BLaER1 treated with 17β-estradiol and CSF1 and Interleukin-3, amounts not matched to agents 10 nM and 100 nM (cell line): ENCODE results near the gene RNF113A.
"Not testable (repeated sequence)": the region's sequence is repeated elsewhere in the genome, so short reads cannot be mapped to it uniquely, and the experiment has no call there.

Source experiments
- H3K27ac ChIP-seq, 11 experiments: shearing (Covaris generic); formaldehyde crosslinking; 2 replicates each; pipeline ENCODE4 v1.8.1; 2022
- H3K27me3 ChIP-seq, 11 experiments: shearing (Covaris generic); formaldehyde crosslinking; 2 replicates each; pipeline ENCODE4 v1.8.1; 2022
- H3K36me3 ChIP-seq, 11 experiments: shearing (Covaris generic); formaldehyde crosslinking; 2 replicates each; pipeline ENCODE4 v1.8.1; 2022
- H3K4me1 ChIP-seq, 10 experiments: shearing (Covaris generic); formaldehyde crosslinking; 2 replicates each; pipeline ENCODE4 v1.8.1; 2022
- H3K4me2 ChIP-seq, 11 experiments: shearing (Covaris generic); formaldehyde crosslinking; 2 replicates each; pipeline ENCODE4 v1.8.1; 2022
- H3K4me3 ChIP-seq, 10 experiments: shearing (Covaris generic); formaldehyde crosslinking; 2 replicates each; pipeline ENCODE4 v1.8.1; 2022
- H3K9ac ChIP-seq, 11 experiments: shearing (Covaris generic); formaldehyde crosslinking; 2 replicates each; pipeline ENCODE4 v1.8.1; 2022
- H3K9me3 ChIP-seq, 11 experiments: shearing (Covaris generic); formaldehyde crosslinking; replicated peaks in 1 of 11; 2 replicates each; pipeline ENCODE4 v1.8.1; 2022
- H4K20me1 ChIP-seq, 11 experiments: shearing (Covaris generic); formaldehyde crosslinking; 2 replicates each; pipeline ENCODE4 v1.8.1; 2022
- Cebpa-rat ChIP-seq, 11 experiments: shearing (Covaris generic); IDR thresholded peaks; 2 replicates each; pipeline ENCODE4 v1.8.1; 2022

Gene RNF113A

DNA sequence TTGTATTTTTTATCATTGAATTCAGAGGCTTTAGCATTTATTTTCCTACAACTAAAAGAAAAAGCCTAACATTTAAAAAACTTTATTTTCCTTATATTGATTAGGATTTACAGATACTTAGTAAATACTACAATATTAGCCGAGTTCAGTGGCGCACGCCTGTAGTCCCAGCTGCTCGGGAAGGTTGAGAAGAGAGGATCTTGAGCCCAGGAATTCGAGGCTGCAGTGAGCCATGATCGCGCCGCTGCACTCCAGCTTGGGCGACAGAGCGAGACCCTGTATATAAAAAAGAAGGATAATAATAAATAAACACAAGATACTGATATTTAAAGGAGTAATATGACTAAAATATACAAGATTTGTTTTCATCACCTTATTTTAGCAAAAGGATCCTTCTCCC is 18.1 kb downstream of the RNF113A start:
- Histone ChIP-seq H3K27ac (peak overlapping the region in 9 of 11 experiments; percentile 8 to 88 (median 48); a peak in 14 of 22 replicates), H3K4me2 (peak overlapping the region; percentile 55 to 76 (median 71)), H3K27me3 (no peaks in the 10 kb centered on the region), H3K4me1 (peaks cover 0 to 12% (median 8%) of the 10 kb centered on the region in 10 experiments; a peak in 9 of 20 replicates), H3K9ac (peak overlapping the region; percentile 57 to 90 (median 87); a peak in 21 of 22 replicates), H3K36me3 (peaks cover 4 to 26% (median 13%) of the 10 kb centered on the region in 11 experiments; a peak in 18 of 22 replicates), H4K20me1 (no peaks in the 10 kb centered on the region; a peak in 1 of 22 replicates), H3K4me3 (peak overlapping the region; percentile 65 to 83 (median 74)), H3K9me3 (peaks cover 0 to 6% (median 0%) of the 10 kb centered on the region in 11 experiments; a peak in 2 of 22 replicates)
- TF ChIP-seq Cebpa-rat (IDR thresholded peaks at IDR 0.05) = no peak

DNA sequence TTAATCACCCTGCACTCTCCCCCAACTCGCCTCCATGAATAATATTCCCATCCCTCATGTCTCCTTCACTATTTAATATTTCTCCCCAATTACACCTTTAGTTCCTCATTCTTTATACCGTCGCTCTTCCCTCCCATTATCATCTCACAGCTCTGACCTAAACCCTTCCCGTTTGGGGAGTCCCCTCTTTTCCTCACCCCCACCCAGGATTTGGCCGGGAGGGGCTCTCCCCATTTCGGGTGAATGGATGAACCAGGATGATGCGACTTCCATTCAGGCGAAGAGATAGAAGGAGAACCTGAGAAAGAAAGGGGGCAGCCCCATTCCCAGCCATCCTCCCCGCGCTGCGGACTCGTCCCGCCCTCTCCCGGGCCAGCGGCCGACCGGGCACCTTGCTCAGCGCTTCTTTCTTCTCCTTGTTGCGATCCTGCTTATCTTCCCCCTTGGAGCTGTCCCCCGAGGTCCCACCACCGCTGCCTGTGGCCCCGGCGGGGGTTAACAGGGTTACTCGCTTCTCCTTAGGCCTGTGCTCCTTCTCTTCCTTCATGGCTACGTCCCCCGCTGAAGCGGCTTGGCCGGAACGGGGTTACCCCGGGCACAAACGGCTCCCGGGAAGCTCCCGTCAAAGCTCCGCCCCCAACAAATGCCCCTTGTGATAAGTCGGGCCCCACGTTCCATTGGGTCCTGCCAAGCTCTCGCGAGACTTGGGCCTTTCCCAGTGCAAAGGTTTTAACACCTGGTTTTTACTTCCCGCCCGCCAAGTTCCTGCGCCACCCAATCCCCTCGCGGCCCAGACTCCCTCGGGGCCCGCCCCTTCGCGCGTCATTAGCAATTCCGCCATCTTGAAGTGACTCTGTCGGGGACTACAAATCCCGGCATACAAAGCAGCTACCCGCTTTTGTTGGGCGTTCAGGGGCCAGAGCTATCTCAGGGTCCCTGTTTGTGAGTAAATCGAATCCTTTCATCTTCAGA is 18.9 kb downstream of the RNF113A start, which contains the start of gene UPF3B:
Gene UPF3B, minus strand, starts transcription at position 582 of the 972 bp plus-strand sequence. Its CDS starts 35 bp downstream, at position 547.
- H3K4me1 ChIP-seq = peaks cover 0 to 12% (median 8%) of the 10 kb centered on the region in 10 experiments; a peak in 9 of 20 replicates
- no peaks in the 10 kb centered on the region for H3K27me3 ChIP-seq
- peaks cover 0 to 6% (median 0%) of the 10 kb centered on the region in 11 experiments; a peak in 2 of 22 replicates for H3K9me3 ChIP-seq
- no peak for TF ChIP-seq Cebpa-rat (IDR thresholded peaks at IDR 0.05)
- H4K20me1 ChIP-seq = no peaks in the 10 kb centered on the region; a peak in 1 of 22 replicates
- peak within 1 kb of the TSS; percentile 80 to 90 (median 87) for H3K9ac ChIP-seq
- peak within 1 kb of the TSS; percentile 65 to 83 (median 74) for H3K4me3 ChIP-seq
- peak within 1 kb of the TSS; percentile 60 to 88 (median 82) for H3K27ac ChIP-seq
- peak within 1 kb of the TSS; percentile 68 to 83 (median 73) for H3K4me2 ChIP-seq
- peaks cover 4 to 32% (median 20%) of the 10 kb centered on the region in 11 experiments; a peak in 19 of 22 replicates for H3K36me3 ChIP-seq

DNA sequence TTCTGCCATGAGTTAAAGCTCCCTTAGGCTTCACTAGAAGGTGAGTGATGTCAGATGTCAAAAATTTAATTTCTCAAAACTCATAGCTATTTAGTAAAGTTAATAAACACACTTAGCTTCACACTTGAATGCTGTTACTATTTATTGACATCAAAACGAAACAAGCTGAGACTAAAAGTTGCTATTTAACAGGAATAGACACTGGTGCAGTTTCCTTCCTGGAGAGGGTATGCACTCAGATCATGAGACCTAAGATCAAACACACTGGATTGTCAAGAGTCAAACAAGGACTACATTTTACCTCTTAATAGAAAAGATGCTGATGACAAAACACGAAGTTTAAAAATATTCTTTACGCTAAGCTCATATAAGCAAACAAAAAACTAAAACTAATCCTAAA is 37.6 kb downstream of the RNF113A start:
- Histone ChIP-seq H3K9ac (peak overlapping the region in 4 of 11 experiments; percentile 14 to 41 (median 22); a peak in 3 of 22 replicates), H3K27ac (peak overlapping the region in 1 of 11 experiments; percentile 5; a peak in 1 of 22 replicates), H3K27me3 (no peaks in the 10 kb centered on the region), H3K9me3 (no peaks in the 10 kb centered on the region), H3K4me1 (peaks cover 9 to 37% (median 28%) of the 10 kb centered on the region in 10 experiments; a peak in 18 of 20 replicates), H3K4me3 (no peak overlapping the region; a peak in 2 of 20 replicates), H3K4me2 (peak overlapping the region; percentile 2 to 71 (median 49); a peak in 17 of 22 replicates), H4K20me1 (no peaks in the 10 kb centered on the region; a peak in 1 of 22 replicates), H3K36me3 (peaks cover 48 to 92% (median 82%) of the 10 kb centered on the region in 11 experiments)
- no peak for TF ChIP-seq Cebpa-rat (IDR thresholded peaks at IDR 0.05)

DNA sequence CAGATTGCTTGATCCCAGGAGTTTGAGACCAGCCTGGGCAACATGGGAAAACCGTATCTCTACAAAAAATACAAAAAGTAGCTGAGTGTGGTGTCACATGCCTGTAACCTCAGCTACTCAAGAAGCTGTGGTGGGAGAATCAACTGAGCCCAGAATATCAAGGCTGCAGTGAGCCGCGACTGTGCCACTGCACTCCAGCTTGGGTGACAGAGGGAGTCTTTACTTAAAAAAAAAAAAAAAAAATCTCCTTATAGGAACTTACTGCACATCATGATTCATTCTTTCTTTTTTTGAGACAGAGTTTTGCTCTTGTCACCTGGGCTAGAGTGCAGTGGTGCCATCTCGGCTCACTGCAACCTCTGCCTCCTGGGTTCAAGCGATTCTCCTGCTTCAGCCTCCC is 43.1 kb downstream of the RNF113A start:
- Histone ChIP-seq H3K9me3 (no peaks in the 10 kb centered on the region; a peak in 1 of 22 replicates), H3K4me1 (peaks cover under 1 to 40% (median 13%) of the 10 kb centered on the region in 10 experiments; a peak in 15 of 20 replicates), H3K9ac (no peak overlapping the region), H3K36me3 (peaks cover 17 to 57% (median 40%) of the 10 kb centered on the region in 11 experiments), H3K4me3 (no peak overlapping the region), H4K20me1 (no peaks in the 10 kb centered on the region; a peak in 1 of 22 replicates), H3K4me2 (peak overlapping the region in 4 of 11 experiments; percentile 22 to 40 (median 36); a peak in 7 of 22 replicates), H3K27ac (no peak overlapping the region), H3K27me3 (no peaks in the 10 kb centered on the region)
- TF ChIP-seq Cebpa-rat (IDR thresholded peaks at IDR 0.05) = no peak

DNA sequence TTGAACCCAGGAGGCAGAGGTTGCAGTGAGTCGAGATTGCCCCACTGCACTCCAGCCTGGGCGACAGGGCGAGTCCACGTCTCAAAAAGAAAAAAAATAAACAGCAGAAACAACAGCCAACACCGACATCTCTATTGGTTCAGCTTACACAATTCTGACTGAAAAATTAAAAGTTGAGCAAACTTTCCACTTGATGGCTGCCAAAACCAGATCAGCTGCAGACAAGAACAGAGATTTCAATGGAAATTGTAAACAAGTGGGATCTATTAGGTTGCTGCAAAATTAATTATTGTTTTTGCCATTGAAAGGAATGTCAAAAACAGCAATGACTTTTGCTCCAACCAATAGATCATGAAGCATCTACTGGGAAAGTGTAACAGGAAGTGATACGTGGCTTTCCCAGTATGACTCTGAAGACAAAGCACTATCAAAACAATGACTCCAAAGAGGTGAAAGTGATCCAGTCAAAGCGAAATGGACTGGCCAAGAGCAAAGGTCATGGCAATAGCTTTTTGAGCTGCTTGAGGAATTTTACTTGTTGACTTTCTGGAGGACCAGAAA is 45.1 kb downstream of the RNF113A start:
- Histone ChIP-seq H3K4me1 (peaks cover 3 to 48% (median 29%) of the 10 kb centered on the region in 10 experiments; a peak in 18 of 20 replicates), H3K9ac (no peak overlapping the region), H3K9me3 (no peaks in the 10 kb centered on the region; a peak in 1 of 22 replicates), H3K36me3 (peaks cover 8 to 37% (median 23%) of the 10 kb centered on the region in 11 experiments), H4K20me1 (no peaks in the 10 kb centered on the region), H3K4me2 (0 out of 22 replicates have a peak overlapping the region, but pooled peaks of 1 of the 11 experiments have one; percentile 0), H3K27me3 (no peaks in the 10 kb centered on the region), H3K27ac (no peak overlapping the region), H3K4me3 (no peak overlapping the region)
- TF ChIP-seq Cebpa-rat (IDR thresholded peaks at IDR 0.05) = no peak

DNA sequence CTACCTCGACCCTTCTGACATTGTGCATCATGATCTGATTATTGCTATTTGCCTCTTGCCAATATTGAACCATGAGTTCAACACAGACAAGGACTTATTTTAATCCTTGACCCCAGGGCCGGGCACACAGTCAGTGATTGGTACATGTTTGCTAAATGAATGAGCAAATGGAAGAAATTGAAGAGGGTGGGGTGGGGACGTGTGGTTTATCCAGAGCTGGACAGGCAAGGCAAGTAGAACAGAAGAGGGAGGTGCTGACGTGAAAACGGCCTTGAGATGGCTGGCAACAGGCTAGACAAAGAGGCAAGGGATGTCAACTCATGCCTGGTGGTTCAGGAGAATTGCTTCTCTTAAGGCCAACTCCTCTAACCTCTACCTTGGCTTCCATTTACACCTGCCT is 47.3 kb downstream of the RNF113A start:
- not testable (repeated sequence) for H3K9me3 ChIP-seq
- H3K36me3 ChIP-seq = peaks cover 0 to 18% (median 3%) of the 10 kb centered on the region in 11 experiments; a peak in 11 of 22 replicates

DNA sequence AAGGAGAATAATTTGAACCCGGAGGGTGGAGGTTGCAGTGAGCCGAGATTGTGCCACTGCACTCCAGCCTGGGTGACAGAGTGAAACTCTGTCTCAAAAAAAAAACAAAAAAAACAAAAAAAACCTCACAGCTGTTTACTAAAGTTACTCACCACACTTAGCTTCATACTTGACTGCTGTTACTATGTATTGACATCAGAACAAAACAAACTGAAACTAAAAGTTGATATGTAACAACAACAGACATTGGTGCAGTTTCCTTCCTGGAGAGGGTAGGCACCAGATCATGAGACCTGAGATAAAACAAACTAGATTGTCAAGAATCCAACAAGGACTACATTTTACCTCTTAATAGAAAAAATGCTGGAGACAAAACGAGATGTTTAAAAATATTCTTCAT is 49.8 kb downstream of the RNF113A start:
- Histone ChIP-seq H3K4me2 (peak overlapping the region; percentile 48 to 66 (median 59)), H3K9ac (peak overlapping the region in 5 of 11 experiments; percentile 33 to 54 (median 41); a peak in 8 of 22 replicates), H3K4me3 (peak overlapping the region in 1 of 10 experiments; percentile 4; a peak in 1 of 20 replicates), H3K27ac (peak overlapping the region in 10 of 11 experiments; percentile 48 to 71 (median 56); a peak in 18 of 22 replicates), H3K4me1 (peaks cover 7 to 39% (median 30%) of the 10 kb centered on the region in 10 experiments; a peak in 18 of 20 replicates)
- not testable (repeated sequence) for H3K9me3 ChIP-seq, H3K36me3 ChIP-seq, H3K27me3 ChIP-seq, H4K20me1 ChIP-seq

More for the DNA sequence above, 47.3 kb downstream of the RNF113A start:
- not testable (repeated sequence) for H3K27me3 ChIP-seq, H3K4me2 ChIP-seq, H3K27ac ChIP-seq, H4K20me1 ChIP-seq, H3K9ac ChIP-seq, H3K4me3 ChIP-seq
- H3K4me1 ChIP-seq = peaks cover 7 to 56% (median 34%) of the 10 kb centered on the region in 10 experiments; a peak in 18 of 20 replicates
